Subcutaneous abdominal adipose tissue (tissue), 5 donors: ENCODE measurements around the gene PFKL.
"Not testable (repeated sequence)": the region's sequence is repeated elsewhere in the genome, so short reads cannot be mapped to it uniquely, and the experiment has no call there.

Experiments
- H3K27ac ChIP-seq: one replicate; pipeline ENCODE4 v1.7.0; 2013; ENCODE audit warnings: low read depth, mild to moderate bottlenecking, inconsistent platforms, low read length, moderate library complexity
- H3K27me3 ChIP-seq, 5 donors: one replicate each; pipeline ENCODE4 v1.7.0; 2013; ENCODE audit warnings: low read length in 5 of 5, inconsistent platforms in 1 of 5; ENCODE audit not compliant: control insufficient read depth in 5 of 5, insufficient read depth in 4 of 5
- H3K36me3 ChIP-seq, 5 donors: one replicate each; pipeline ENCODE4 v1.7.0; 2013; ENCODE audit warnings: low read length in 5 of 5; ENCODE audit not compliant: control insufficient read depth in 5 of 5, insufficient read depth in 5 of 5
- H3K4me1 ChIP-seq, 5 donors: one replicate each; pipeline ENCODE4 v1.7.0; 2013; ENCODE audit warnings: low read length in 5 of 5, mild to moderate bottlenecking in 3 of 5, moderate library complexity in 1 of 5; ENCODE audit not compliant: control insufficient read depth in 5 of 5, insufficient read depth in 5 of 5
- H3K4me3 ChIP-seq, 5 donors: one replicate each; pipeline ENCODE4 v1.7.0; 2013; ENCODE audit warnings: low read length in 5 of 5, low read depth in 1 of 5
- H3K9ac ChIP-seq, 5 donors: one replicate each; pipeline ENCODE4 v1.7.0; 2013; ENCODE audit warnings: low read length in 5 of 5, mild to moderate bottlenecking in 4 of 5, moderate library complexity in 3 of 5
- H3K9me3 ChIP-seq, 5 donors: one replicate each; pipeline ENCODE4 v1.7.0; 2013; ENCODE audit warnings: low read length in 5 of 5; ENCODE audit not compliant: control insufficient read depth in 5 of 5
- donor health status: healthy.
- donor health status: healthy.
- donor health status: healthy.
- donor health status: healthy.
- donor health status: healthy.

PFKL gene

GRCh38 chr21:44275041-44275440 lies 24.8 kb upstream of the PFKL start:
- H3K9ac ChIP-seq, result no peak overlapping the region

DNA sequence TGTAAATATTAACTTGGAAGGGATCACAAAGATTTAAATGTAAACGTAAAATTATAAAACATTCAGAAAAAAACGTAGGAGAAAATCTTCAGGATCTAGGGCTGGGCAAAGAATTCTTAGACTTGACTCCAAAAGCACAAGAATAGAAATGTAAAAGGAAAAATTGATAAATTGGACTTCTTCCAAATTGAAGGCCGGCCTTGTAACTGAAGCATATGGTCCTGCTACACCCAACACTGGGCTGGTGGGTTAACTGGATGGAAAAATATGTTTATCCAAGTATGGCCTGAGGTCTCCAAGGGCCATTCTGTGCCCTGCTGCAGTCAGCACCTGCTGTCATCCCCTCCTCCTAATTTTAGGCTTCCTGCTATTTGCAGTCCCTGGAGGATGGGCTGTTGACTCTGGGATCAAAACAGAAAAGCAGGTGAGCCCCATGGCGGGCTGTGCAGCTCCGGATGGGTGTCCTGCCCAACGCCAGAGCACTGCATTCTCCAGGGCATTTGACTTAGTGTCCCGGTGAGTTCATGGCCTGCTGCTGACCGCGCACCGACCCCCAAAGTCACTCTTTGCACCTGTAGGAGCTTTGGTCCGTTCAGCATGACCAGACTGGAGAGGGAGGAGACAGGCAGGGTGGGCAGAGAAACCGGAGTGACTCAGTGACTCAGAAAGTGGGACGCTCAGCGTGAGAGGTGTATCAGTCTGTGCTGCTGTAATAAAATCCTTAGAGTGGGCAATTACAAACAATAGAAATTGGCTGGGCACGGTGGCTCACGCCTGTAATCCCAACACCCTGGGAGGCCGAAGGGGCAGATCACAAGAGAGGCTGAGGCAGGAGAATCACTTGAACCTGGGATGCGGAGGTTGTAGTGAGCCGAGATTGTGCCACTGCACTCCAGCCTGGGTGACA lies 20.2 kb upstream of the PFKL start:
- H3K4me3 ChIP-seq, result no peak overlapping the region
- peaks cover 0 to 2% (median 0%) of the 10 kb centered on the region in 5 donors for H3K27me3 ChIP-seq
- no peaks in the 10 kb centered on the region for H3K9me3 ChIP-seq
- no peak overlapping the region for H3K27ac ChIP-seq
- H3K36me3 ChIP-seq, result no peaks in the 10 kb centered on the region
- H3K4me1 ChIP-seq, result no peaks in the 10 kb centered on the region
- no peak overlapping the region for H3K9ac ChIP-seq

More at GRCh38 chr21:44275041-44275440, 24.8 kb upstream of the PFKL start:
- Histone ChIP-seq H3K9me3 (no peaks in the 10 kb centered on the region), H3K4me3 (no peak overlapping the region), H3K36me3 (no peaks in the 10 kb centered on the region), H3K27ac (no peak overlapping the region), H3K27me3 (peaks cover 0 to 6% (median 0%) of the 10 kb centered on the region in 5 donors), H3K4me1 (no peaks in the 10 kb centered on the region)

GRCh38 chr21:44281801-44282200 lies 18.1 kb upstream of the PFKL start:
- Histone ChIP-seq H3K9me3 (no peaks in the 10 kb centered on the region), H3K36me3 (no peaks in the 10 kb centered on the region), H3K4me3 (no peak overlapping the region), H3K27me3 (peaks cover 6 to 14% (median 7%) of the 10 kb centered on the region in 5 donors), H3K9ac (no peak overlapping the region), H3K27ac (no peak overlapping the region), H3K4me1 (peaks cover 0 to 7% (median 0%) of the 10 kb centered on the region in 5 donors)

GRCh38 chr21:44282370-44282769 lies 17.5 kb upstream of the PFKL start:
- Histone ChIP-seq H3K36me3 (no peaks in the 10 kb centered on the region), H3K27me3 (peaks cover 6 to 18% (median 12%) of the 10 kb centered on the region in 5 donors), H3K27ac (no peak overlapping the region), H3K9me3 (no peaks in the 10 kb centered on the region), H3K9ac (peak overlapping the region in 1 of 5 donors; percentile 3), H3K4me3 (no peak overlapping the region), H3K4me1 (peaks cover 0 to 7% (median 0%) of the 10 kb centered on the region in 5 donors)

- not testable (repeated sequence) for H3K9me3 ChIP-seq
Measured at GRCh38 chr21:44283211-44283785, 16.6 kb upstream of the PFKL start.

DNA sequence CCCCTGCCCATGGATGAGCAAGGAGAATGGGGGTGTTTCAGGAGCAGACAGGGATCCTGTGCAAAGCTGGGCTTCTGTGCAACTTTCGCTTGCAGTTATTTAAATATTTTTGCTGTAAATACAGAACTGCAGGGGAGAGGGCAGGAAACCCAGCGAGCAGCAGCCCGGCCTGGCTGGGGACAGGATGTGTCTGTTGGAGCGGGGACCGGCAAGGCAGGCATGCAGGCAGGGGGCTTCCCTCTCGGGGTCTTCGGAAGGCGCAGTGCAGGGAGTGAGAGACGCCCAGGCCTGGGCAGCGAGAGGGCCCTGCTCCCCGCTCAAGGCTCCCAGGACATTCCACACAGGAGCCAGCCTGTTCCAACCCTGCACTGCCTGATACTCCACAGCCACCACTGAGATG lies 15.9 kb upstream of the PFKL start:
- no peaks in the 10 kb centered on the region for H3K9me3 ChIP-seq
- H3K9ac ChIP-seq, result no peak overlapping the region
- H3K27me3 ChIP-seq, result peaks cover 6 to 23% (median 17%) of the 10 kb centered on the region in 5 donors
- H3K36me3 ChIP-seq, result no peaks in the 10 kb centered on the region
- H3K4me3 ChIP-seq, result no peak overlapping the region
- H3K4me1 ChIP-seq, result peaks cover 0 to 7% (median 0%) of the 10 kb centered on the region in 5 donors
- no peak overlapping the region for H3K27ac ChIP-seq

More at GRCh38 chr21:44283211-44283785, 16.6 kb upstream of the PFKL start:
- H3K27ac ChIP-seq, H3K4me3 ChIP-seq, H3K36me3 ChIP-seq, H3K4me1 ChIP-seq, H3K9ac ChIP-seq: not testable (repeated sequence)
- peaks cover 6 to 23% (median 17%) of the 10 kb centered on the region in 5 donors for H3K27me3 ChIP-seq

DNA sequence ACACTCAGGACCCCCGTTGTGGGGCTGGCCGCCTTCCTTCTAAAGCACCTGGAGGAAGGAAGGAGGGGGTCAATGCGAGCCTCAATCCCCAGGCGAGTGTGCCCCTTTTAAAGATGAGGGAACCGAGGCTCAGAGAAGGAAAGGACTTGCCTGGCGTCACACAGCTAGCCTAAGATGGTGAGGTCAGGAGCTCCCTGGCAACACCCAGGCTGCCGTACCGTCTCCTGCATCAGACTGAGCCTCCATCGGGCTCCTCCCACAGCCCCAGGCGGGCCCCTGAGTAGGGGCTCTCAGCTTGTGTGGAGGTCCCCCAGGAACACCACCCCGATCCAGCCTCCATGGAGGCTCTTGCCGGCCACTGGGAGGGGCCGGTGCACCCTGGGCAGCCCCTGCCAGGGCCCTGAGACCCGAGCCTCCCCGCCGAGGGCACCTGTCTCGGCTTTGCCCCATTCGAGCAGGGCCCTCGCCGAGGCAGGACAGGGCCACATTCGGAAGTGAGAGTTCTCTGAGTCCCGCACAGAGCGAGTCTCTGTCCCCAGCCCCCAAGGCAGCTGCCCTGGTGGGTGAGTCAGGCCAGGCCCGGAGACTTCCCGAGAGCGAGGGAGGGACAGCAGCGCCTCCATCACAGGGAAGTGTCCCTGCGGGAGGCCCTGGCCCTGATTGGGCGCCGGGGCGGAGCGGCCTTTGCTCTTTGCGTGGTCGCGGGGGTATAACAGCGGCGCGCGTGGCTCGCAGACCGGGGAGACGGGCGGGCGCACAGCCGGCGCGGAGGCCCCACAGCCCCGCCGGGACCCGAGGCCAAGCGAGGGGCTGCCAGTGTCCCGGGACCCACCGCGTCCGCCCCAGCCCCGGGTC lies 14.5 kb upstream of the PFKL start, which contains the start of gene AIRE:
Gene AIRE (plus strand): TSS at position 739 of the 855 bp plus-strand sequence. CDS start 131 bp downstream, outside the sequence.
- no peak within 1 kb of the TSS for H3K9ac ChIP-seq
- no peak within 1 kb of the TSS for H3K4me3 ChIP-seq
- no peaks in the 10 kb centered on the region for H3K36me3 ChIP-seq
- peaks cover 0 to 7% (median 0%) of the 10 kb centered on the region in 5 donors for H3K4me1 ChIP-seq
- H3K9me3 ChIP-seq, result no peaks in the 10 kb centered on the region
- no peak within 1 kb of the TSS for H3K27ac ChIP-seq
- H3K27me3 ChIP-seq, result peaks cover 6 to 23% (median 17%) of the 10 kb centered on the region in 5 donors

DNA sequence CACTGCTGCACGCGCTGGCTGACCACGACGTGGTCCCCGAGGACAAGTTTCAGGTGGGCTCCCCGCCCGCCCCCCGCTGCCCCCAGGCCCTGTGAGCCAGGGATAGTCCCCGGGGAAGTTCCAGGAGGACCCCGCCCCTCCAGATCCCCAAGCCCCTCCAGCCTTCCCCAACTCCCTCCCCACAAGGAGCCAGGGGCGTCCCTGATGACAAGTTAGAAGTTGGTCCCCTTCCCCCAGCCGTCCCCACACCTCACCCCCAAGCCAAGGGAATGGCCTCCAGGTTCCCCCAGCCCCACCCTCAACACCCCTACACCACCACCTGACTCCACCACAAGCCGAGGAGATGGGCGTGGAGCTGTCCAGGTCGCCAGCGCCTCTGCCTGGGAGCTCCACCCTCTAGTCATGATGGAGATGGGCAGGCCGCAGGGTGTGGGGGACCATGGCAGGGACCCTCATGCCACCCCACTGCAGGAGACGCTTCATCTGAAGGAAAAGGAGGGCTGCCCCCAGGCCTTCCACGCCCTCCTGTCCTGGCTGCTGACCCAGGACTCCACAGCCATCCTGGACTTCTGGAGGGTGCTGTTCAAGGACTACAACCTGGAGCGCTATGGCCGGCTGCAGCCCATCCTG lies 13.7 kb upstream of the PFKL start:
- no peak overlapping the region for H3K9ac ChIP-seq
- no peak overlapping the region for H3K4me3 ChIP-seq
- no peaks in the 10 kb centered on the region for H3K36me3 ChIP-seq
- H3K9me3 ChIP-seq, result no peaks in the 10 kb centered on the region
- peaks cover 0 to 7% (median 0%) of the 10 kb centered on the region in 5 donors for H3K4me1 ChIP-seq
- H3K27me3 ChIP-seq, result peaks cover 6 to 23% (median 17%) of the 10 kb centered on the region in 5 donors
- H3K27ac ChIP-seq, result no peak overlapping the region
